ENCODE results near the gene TFR2.

GRCh38 chr7:100674411-100675104 lies 33.2 kb upstream of the TFR2 start:
- TF ChIP-seq POLR2A (IDR thresholded peaks at IDR 0.05; ENCODE audit: low read depth, low read length) (no peak), EZH2 (IDR thresholded peaks at IDR 0.05; ENCODE audit: borderline replicate concordance, low read depth, low read length, severe bottlenecking) (no peak), MAX (IDR thresholded peaks at IDR 0.05; ENCODE audit: insufficient read depth, insufficient read length) (no peak)
- TF ChIP-seq, protein P1, sequence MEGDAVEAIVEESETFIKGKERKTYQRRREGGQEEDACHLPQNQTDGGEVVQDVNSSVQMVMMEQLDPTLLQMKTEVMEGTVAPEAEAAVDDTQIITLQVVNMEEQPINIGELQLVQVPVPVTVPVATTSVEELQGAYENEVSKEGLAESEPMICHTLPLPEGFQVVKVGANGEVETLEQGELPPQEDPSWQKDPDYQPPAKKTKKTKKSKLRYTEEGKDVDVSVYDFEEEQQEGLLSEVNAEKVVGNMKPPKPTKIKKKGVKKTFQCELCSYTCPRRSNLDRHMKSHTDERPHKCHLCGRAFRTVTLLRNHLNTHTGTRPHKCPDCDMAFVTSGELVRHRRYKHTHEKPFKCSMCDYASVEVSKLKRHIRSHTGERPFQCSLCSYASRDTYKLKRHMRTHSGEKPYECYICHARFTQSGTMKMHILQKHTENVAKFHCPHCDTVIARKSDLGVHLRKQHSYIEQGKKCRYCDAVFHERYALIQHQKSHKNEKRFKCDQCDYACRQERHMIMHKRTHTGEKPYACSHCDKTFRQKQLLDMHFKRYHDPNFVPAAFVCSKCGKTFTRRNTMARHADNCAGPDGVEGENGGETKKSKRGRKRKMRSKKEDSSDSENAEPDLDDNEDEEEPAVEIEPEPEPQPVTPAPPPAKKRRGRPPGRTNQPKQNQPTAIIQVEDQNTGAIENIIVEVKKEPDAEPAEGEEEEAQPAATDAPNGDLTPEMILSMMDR (IDR thresholded peaks at IDR 0.05; ENCODE audit: extremely low read depth in 1 of 2, insufficient read depth in 1 of 2, low read depth in 1 of 2, low read length in 2 of 2), result no peak
